ENCODE data around the gene BBIP1. TPM values are rescaled to one million over a fixed set of nuclear protein-coding genes. Genes with fewer than 3 reads are reported as not detected.

The BBIP1 gene
- total RNA-seq, 1 donor from 2014 or later, result 23.6 TPM

DNA sequence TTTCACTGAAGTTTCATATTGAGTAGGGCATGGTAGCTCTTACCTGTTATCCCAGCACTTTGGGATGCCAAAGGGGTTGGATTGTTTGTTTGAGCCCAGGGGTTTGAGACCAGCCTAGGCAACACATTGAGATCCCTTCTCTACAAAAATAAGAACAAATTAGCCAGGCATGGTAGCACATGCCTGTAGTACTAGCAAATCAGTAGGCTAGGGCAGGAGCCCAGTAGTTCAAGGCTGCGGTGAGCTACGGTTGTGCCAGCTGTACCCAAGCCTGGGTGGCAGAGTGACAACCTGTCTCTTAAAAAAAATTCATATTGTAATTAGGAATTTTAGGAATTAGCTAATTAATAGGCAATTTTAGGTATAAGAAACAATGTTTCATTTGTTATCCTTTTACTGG is 18.0 kb downstream of the BBIP1 start:
- TF ChIP-seq, protein P1, sequence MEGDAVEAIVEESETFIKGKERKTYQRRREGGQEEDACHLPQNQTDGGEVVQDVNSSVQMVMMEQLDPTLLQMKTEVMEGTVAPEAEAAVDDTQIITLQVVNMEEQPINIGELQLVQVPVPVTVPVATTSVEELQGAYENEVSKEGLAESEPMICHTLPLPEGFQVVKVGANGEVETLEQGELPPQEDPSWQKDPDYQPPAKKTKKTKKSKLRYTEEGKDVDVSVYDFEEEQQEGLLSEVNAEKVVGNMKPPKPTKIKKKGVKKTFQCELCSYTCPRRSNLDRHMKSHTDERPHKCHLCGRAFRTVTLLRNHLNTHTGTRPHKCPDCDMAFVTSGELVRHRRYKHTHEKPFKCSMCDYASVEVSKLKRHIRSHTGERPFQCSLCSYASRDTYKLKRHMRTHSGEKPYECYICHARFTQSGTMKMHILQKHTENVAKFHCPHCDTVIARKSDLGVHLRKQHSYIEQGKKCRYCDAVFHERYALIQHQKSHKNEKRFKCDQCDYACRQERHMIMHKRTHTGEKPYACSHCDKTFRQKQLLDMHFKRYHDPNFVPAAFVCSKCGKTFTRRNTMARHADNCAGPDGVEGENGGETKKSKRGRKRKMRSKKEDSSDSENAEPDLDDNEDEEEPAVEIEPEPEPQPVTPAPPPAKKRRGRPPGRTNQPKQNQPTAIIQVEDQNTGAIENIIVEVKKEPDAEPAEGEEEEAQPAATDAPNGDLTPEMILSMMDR (IDR thresholded peaks at IDR 0.05; ENCODE audit: unreplicated experiment), result no peak
- H3K36me3 Mint-ChIP-seq (ENCODE audit: low read depth, unreplicated experiment), result peaks cover 3% of the 10 kb centered on the region
- no peak for DNase-seq (ENCODE audit: low spot score)
- peaks cover 6% of the 10 kb centered on the region for H3K4me1 Mint-ChIP-seq (ENCODE audit: unreplicated experiment)
- no peak overlapping the region for H3K27ac Mint-ChIP-seq (ENCODE audit: unreplicated experiment)
- no peaks in the 10 kb centered on the region for H3K9me3 Mint-ChIP-seq (ENCODE audit: unreplicated experiment)
- H3K27me3 Mint-ChIP-seq (ENCODE audit: unreplicated experiment), result peaks cover 1% of the 10 kb centered on the region
- H3K4me3 Mint-ChIP-seq (ENCODE audit: unreplicated experiment), result no peak overlapping the region

DNA sequence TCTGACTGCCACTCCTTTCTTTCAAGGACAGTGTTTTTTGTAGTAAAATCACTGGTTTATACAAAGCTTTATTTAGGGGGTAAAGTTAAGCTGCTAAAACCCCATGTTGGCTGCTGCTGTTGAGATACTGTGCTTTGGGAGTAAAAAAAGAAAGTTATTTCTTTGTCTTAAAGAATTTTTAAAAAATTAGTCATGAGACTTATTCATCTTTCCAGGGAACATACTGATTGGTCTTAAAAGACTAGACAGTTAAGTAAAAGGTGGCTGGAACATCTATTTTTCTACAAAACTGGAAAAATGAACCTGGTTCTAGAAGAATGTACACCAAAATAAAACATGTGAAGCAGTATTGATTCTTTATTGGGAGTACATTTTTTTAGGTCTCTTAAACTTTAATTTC is 20.6 kb downstream of the BBIP1 start:
- H3K9me3 Mint-ChIP-seq (ENCODE audit: unreplicated experiment), result no peaks in the 10 kb centered on the region
- no peak for DNase-seq (ENCODE audit: low spot score)
- TF ChIP-seq, protein P1 (IDR thresholded peaks at IDR 0.05; ENCODE audit: unreplicated experiment), result no peak
- peaks cover 4% of the 10 kb centered on the region for H3K4me1 Mint-ChIP-seq (ENCODE audit: unreplicated experiment)
- peaks cover 3% of the 10 kb centered on the region for H3K36me3 Mint-ChIP-seq (ENCODE audit: low read depth, unreplicated experiment)
- no peak overlapping the region for H3K27ac Mint-ChIP-seq (ENCODE audit: unreplicated experiment)
- no peak overlapping the region for H3K4me3 Mint-ChIP-seq (ENCODE audit: unreplicated experiment)
- H3K27me3 Mint-ChIP-seq (ENCODE audit: unreplicated experiment), result peaks cover 1% of the 10 kb centered on the region

DNA sequence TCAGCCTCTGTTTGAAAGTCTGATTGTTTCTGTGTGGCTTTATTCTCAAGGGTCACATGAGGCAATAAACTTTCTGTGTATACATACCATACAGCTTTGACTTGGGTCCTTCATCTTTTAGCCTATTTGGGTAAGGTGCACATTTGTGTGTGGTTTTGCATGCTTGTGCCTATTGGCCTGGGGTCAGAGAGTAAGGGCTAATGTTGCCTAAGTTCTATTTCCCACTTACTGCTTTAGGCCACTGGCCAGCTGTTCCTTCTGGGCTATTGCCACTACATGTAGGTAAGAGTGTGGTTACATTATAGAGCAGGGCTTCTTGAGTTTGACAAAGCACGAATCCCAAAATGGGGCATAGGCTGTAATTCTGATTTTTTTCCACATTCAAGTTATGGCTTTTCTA is 21.8 kb downstream of the BBIP1 start:
- no peak overlapping the region for H3K27ac Mint-ChIP-seq (ENCODE audit: unreplicated experiment)
- H3K36me3 Mint-ChIP-seq (ENCODE audit: low read depth, unreplicated experiment), result peaks cover 3% of the 10 kb centered on the region
- H3K9me3 Mint-ChIP-seq (ENCODE audit: unreplicated experiment), result no peaks in the 10 kb centered on the region
- H3K4me3 Mint-ChIP-seq (ENCODE audit: unreplicated experiment), result no peak overlapping the region
- H3K27me3 Mint-ChIP-seq (ENCODE audit: unreplicated experiment), result peaks cover 1% of the 10 kb centered on the region
- TF ChIP-seq, protein P1 (IDR thresholded peaks at IDR 0.05; ENCODE audit: unreplicated experiment), result no peak
- H3K4me1 Mint-ChIP-seq (ENCODE audit: unreplicated experiment), result no peaks in the 10 kb centered on the region
- DNase-seq (ENCODE audit: low spot score), result no peak

DNA sequence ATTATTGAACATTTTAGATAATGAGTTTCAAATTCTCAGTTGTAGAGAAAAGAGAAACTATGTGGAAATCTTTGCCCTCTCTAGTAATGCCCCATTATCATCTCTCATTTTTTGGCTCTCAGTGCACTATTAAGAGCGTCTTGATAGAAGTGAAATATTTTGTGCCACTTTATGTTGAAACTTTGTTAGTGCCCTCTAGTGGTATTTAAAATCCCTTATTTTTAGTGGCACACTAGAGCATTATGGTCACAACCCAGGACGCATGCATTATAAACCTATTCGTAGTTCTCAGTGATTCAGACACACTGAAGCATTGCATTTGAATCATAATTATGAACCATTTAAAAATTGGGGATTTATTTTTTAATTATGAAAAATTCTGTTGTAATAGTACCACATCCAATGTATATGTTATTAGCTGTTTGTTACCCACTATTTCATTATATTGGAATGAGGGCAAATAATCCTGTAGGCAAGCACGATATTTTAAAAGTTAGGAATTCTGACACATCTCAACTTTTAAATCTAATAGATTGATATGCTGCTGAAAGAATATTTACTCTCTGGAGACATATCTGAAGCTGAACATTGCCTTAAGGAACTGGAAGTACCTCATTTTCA is 25.3 kb downstream of the BBIP1 start:
- DNase-seq (ENCODE audit: low spot score), result no peak
- no peak overlapping the region for H3K4me3 Mint-ChIP-seq (ENCODE audit: unreplicated experiment)
- H3K27ac Mint-ChIP-seq (ENCODE audit: unreplicated experiment), result no peak overlapping the region
- no peaks in the 10 kb centered on the region for H3K4me1 Mint-ChIP-seq (ENCODE audit: unreplicated experiment)
- H3K9me3 Mint-ChIP-seq (ENCODE audit: unreplicated experiment), result no peaks in the 10 kb centered on the region
- H3K27me3 Mint-ChIP-seq (ENCODE audit: unreplicated experiment), result peaks cover 1% of the 10 kb centered on the region
- TF ChIP-seq, protein P1 (IDR thresholded peaks at IDR 0.05; ENCODE audit: unreplicated experiment), result peak; percentile 74
- H3K36me3 Mint-ChIP-seq (ENCODE audit: low read depth, unreplicated experiment), result peaks cover 3% of the 10 kb centered on the region

DNA sequence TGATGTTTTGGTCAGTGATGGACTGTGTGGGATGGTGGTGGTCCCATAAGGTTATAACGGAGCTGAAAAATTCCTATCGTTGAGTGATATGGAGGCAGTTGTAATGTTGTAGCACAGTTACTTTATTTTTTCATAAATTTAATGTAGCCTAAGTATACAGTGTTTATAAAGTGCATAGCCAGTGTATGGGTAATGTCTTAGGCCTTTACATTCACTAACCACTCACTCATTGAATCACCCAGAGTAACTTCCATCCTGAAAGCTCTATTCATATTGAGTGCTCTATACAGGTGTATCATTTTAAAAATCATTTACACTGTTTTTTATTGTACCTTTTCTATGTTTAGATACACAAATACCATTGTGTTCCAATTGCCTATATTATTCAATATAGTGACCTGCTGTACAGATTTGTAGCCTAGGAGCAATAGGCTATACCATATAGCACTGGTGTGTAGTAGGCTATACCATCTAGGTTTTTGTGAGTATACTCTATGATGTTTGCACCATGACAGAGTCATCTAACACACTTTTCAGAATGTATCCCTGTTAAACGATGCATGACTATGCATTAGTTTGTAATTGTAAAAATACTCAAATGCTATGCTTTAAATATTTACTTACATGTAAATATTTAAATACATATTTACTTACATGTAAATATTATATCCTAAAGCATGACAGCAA is 26.2 kb downstream of the BBIP1 start:
- Mint-ChIP-seq H3K36me3 (ENCODE audit: low read depth, unreplicated experiment) (peaks cover 3% of the 10 kb centered on the region), H3K4me3 (ENCODE audit: unreplicated experiment) (no peak overlapping the region), H3K4me1 (ENCODE audit: unreplicated experiment) (no peaks in the 10 kb centered on the region), H3K9me3 (ENCODE audit: unreplicated experiment) (no peaks in the 10 kb centered on the region), H3K27ac (ENCODE audit: unreplicated experiment) (no peak overlapping the region), H3K27me3 (ENCODE audit: unreplicated experiment) (peaks cover 1% of the 10 kb centered on the region)
- no peak for DNase-seq (ENCODE audit: low spot score)
- TF ChIP-seq, protein P1 (IDR thresholded peaks at IDR 0.05; ENCODE audit: unreplicated experiment), result no peak

Measured in endothelial cell (in vitro differentiated cells).